Type B pancreatic cell (in vitro differentiated cells): ENCODE measurements around the gene EYS. TPM values are rescaled to one million over a fixed set of nuclear protein-coding genes. Genes with fewer than 3 reads are reported as not detected.

Experiments
- DNase-seq: peaks from one replicate; pipeline ENCODE4 v3.0.0; 2021; ENCODE audit warnings: mixed read lengths; ENCODE audit not compliant: unreplicated experiment; ENCODE audit errors: extremely low spot score
- H3K27ac Mint-ChIP-seq: 2 replicates; pipeline ENCODE4 v1.8.0; 2021; ENCODE audit warnings: mild to moderate bottlenecking, mixed read lengths
- H3K27me3 Mint-ChIP-seq: 2 replicates; pipeline ENCODE4 v1.8.0; 2021; ENCODE audit warnings: mixed read lengths
- H3K36me3 Mint-ChIP-seq: 2 replicates; pipeline ENCODE4 v1.8.0; 2021; ENCODE audit warnings: mixed read lengths
- H3K4me1 Mint-ChIP-seq: one replicate; pipeline ENCODE4 v1.8.0; 2021; ENCODE audit warnings: mixed read lengths; ENCODE audit not compliant: unreplicated experiment
- H3K4me3 Mint-ChIP-seq: 2 replicates; pipeline ENCODE4 v1.8.0; 2021; ENCODE audit warnings: mild to moderate bottlenecking, mixed read lengths
- H3K9me3 Mint-ChIP-seq: 2 replicates; pipeline ENCODE4 v1.8.0; 2021; ENCODE audit warnings: mixed read lengths
- total RNA-seq: library from RNA; stranded (reverse); gene quantifications from 2 replicates; pipeline ENCODE4 v1.2.1, GENCODE V29; 2021; ENCODE audit warnings: low replicate concordance
- TF ChIP-seq, protein P1 (sequence below): fragments of 200-600 bp; sonication (generic); conservative IDR thresholded peaks from 2 replicates; pipeline ENCODE4 v1.5.0; 2021; ENCODE audit warnings: antibody characterized with exemption, mild to moderate bottlenecking

Gene EYS
- total RNA-seq, 1 donor from 2014 or later: 1.5 TPM

DNA sequence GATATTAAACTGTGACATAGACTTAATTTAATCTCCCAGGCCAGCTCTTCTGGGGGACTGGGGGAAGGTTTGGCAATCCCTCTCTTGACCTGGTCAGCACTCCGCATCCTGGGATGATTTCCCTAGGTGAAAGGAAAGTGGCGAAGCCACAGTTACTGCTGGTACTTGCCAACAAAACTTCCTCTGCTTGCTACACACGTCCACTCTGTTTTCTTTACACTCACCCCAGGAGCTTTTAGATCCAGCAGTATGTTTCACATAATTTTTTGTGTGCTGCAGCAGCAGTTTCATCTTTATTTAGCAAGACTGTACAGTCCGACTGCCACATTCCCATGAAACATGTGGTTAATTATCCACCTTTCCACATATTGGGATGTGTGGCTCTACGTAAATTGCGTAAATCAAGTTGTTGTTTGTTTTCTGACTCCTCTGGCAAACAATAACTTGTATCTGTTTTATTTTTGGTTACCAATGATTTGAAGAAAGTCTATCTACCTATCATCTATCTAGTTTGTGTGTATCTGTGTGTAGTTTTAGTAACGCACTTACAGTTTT is 1787.4 kb downstream of the EYS start:
- no peak overlapping the region for H3K27ac Mint-ChIP-seq
- TF ChIP-seq, protein P1, sequence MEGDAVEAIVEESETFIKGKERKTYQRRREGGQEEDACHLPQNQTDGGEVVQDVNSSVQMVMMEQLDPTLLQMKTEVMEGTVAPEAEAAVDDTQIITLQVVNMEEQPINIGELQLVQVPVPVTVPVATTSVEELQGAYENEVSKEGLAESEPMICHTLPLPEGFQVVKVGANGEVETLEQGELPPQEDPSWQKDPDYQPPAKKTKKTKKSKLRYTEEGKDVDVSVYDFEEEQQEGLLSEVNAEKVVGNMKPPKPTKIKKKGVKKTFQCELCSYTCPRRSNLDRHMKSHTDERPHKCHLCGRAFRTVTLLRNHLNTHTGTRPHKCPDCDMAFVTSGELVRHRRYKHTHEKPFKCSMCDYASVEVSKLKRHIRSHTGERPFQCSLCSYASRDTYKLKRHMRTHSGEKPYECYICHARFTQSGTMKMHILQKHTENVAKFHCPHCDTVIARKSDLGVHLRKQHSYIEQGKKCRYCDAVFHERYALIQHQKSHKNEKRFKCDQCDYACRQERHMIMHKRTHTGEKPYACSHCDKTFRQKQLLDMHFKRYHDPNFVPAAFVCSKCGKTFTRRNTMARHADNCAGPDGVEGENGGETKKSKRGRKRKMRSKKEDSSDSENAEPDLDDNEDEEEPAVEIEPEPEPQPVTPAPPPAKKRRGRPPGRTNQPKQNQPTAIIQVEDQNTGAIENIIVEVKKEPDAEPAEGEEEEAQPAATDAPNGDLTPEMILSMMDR: no peak
- peaks cover 4% of the 10 kb centered on the region for H3K4me1 Mint-ChIP-seq

DNA sequence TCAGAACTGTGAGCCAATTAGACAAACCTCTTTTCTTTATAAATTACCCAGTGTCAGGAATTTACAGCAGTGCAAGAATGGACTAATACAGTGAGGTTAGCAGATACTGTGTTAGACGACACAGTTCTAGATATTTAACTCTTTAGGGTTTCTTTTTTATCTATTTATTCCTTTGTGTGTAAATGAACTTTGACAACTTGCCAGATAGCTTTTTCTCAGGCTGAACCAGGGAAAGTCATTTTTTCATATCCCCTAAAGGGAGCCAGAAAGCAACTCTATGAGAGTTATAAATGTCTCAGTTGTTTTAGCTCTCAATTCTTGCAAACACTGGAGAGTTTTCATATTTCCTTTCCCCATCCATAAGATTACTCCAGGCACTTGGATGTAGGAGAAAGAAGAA is 1794.1 kb downstream of the EYS start:
- Mint-ChIP-seq H3K4me3 (no peak overlapping the region), H3K9me3 (no peaks in the 10 kb centered on the region), H3K36me3 (no peaks in the 10 kb centered on the region), H3K27ac (no peak overlapping the region), H3K27me3 (no peaks in the 10 kb centered on the region), H3K4me1 (peaks cover 7% of the 10 kb centered on the region)
- TF ChIP-seq, protein P1: no peak
- DNase-seq: no peak

More for the DNA sequence above, 1787.4 kb downstream of the EYS start:
- H3K4me3 Mint-ChIP-seq: no peak overlapping the region
- H3K36me3 Mint-ChIP-seq: no peaks in the 10 kb centered on the region
- peaks cover 5% of the 10 kb centered on the region for H3K27me3 Mint-ChIP-seq
- DNase-seq: no peak
- H3K9me3 Mint-ChIP-seq: no peaks in the 10 kb centered on the region

DNA sequence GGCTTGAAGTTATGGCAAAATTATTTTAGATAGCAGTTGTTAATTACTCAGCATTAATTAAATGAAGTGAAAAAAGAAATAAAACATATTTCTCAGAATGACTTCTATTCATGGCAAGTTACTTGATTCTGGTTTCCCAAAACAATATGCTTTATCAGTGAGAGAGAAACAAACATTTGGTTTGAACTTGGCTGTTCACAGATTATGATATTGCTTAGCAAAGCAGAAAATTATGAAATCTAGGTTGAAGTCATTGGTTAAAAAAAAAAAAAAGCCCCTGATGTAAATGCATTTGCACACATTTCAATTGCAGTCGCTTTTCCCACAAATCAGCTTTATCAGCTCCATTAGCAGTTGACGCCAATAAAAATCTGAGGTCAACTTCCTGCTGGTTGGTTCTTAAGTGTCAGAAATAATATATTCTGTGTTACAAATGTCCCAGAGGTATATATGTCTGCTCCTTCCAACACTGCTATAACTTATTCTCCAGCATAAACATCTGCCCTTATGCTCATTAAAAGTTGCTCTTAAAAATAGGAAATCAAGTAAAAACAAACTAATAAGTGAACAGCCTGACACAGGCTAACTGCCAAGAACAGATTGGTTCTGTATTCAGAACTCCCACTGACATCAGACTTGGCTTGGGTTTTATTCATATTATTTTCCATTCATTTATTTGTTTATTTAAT is 1796.0 kb downstream of the EYS start:
- H3K27ac Mint-ChIP-seq: no peak overlapping the region
- no peaks in the 10 kb centered on the region for H3K36me3 Mint-ChIP-seq
- peaks cover 3% of the 10 kb centered on the region for H3K4me1 Mint-ChIP-seq

DNA sequence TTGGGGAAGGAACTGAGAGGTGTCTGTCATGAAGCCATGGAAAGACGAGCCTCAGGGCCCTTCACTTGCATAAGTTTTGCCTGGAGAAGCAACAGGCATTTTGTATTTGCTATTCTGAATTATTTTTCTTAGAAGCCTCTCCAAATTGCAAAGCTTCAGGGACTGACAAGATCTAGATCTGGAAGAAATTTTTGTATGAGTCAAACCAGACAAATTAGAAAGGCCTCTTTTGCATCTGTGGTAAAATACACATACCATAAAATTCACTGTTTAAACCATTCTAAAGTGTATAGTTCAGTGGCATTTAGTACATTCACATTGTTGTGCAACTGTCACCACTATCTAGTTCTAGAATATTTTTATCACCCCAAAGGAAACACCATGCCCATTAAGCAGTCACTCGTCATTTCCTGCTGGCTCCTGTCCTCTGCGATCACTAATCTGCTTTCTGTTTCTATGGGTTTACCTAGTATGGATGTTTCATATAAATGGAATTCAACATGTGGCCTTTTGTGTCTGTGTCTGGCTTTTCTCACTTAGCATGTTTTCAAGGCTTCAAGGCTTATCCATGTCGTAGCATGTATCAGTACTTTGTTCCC is 1802.3 kb downstream of the EYS start:
- Mint-ChIP-seq H3K4me1 (no peaks in the 10 kb centered on the region), H3K9me3 (no peaks in the 10 kb centered on the region), H3K27ac (no peak overlapping the region), H3K27me3 (no peaks in the 10 kb centered on the region), H3K36me3 (no peaks in the 10 kb centered on the region), H3K4me3 (no peak overlapping the region)
- DNase-seq: no peak
- TF ChIP-seq, protein P1: no peak

More for the DNA sequence above, 1796.0 kb downstream of the EYS start:
- Mint-ChIP-seq H3K27me3 (no peaks in the 10 kb centered on the region), H3K9me3 (no peaks in the 10 kb centered on the region), H3K4me3 (no peak overlapping the region)
- TF ChIP-seq, protein P1: no peak
- no peak for DNase-seq

DNA sequence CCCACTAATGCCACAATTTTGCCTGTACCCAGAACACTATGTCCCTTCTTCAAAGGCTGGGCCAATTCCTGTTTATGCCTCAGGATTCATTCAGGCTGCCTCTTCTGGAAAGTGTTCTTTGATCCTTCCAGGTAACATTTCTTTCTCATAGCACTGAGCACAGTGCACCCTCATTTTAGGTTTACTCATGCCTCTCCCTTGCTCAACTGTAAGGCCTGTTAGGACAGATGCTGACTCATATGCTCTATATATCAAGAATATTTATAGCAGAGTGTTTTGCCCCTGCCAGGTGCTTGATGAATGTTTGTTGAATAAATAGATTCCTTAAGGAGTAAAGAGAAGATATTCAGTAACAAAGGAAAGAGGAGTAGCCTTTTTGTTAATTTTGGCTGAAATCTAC is 1807.5 kb downstream of the EYS start:
- Mint-ChIP-seq H3K4me1 (peaks cover 3% of the 10 kb centered on the region), H3K27ac (peak overlapping the region; percentile 62), H3K9me3 (peaks cover 4% of the 10 kb centered on the region), H3K27me3 (no peaks in the 10 kb centered on the region), H3K36me3 (no peaks in the 10 kb centered on the region), H3K4me3 (peak overlapping the region; percentile 46)
- DNase-seq: no peak
- TF ChIP-seq, protein P1: no peak
